Keratinocyte (primary cell): ENCODE measurements around the gene SLC25A1. TPM values are rescaled to one million over a fixed set of nuclear protein-coding genes. Genes with fewer than 3 reads are reported as not detected.

Experiments used
- DNase-seq: peaks from one replicate; pipeline ENCODE4 v3.0.0-alpha.2; 2011; ENCODE audit warnings: low read depth, missing footprints, low spot score
- FAIRE-seq: peaks from 2 replicates; lab custom pipeline; 2011; peaks lifted over from hg19 to GRCh38; lab: Jason Lieb, UNC
- H2AFZ ChIP-seq: 2 replicates; pipeline ENCODE4 v1.6.0; 2012; ENCODE audit warnings: low read length, control low read depth, inconsistent platforms; ENCODE audit not compliant: control insufficient read depth
- H3K27ac ChIP-seq: 2 replicates; pipeline ENCODE4 v1.5.1; 2011; ENCODE audit warnings: low read length; ENCODE audit not compliant: control insufficient read depth, insufficient read depth
- H3K27me3 ChIP-seq: 3 replicates; pipeline ENCODE4 v1.6.0; 2011; ENCODE audit warnings: low read length; ENCODE audit not compliant: control insufficient read depth, insufficient read depth; ENCODE audit errors: extremely low read depth
- H3K36me3 ChIP-seq, 2 experiments: 2 replicates in 1 of 2; 3 replicates in 1 of 2; pipeline ENCODE4 v1.5.1; 2011; ENCODE audit warnings: low read length in 2 of 2, mild to moderate bottlenecking in 1 of 2; ENCODE audit not compliant: control insufficient read depth in 2 of 2, insufficient read depth in 2 of 2; ENCODE audit errors: extremely low read depth in 1 of 2
- H3K4me1 ChIP-seq: 3 replicates; pipeline ENCODE4 v1.5.1; 2011; ENCODE audit warnings: low read length; ENCODE audit not compliant: control insufficient read depth, insufficient read depth; ENCODE audit errors: extremely low read depth
- H3K4me2 ChIP-seq: 3 replicates; pipeline ENCODE4 v1.6.0; 2011; ENCODE audit warnings: low read depth, low read length; ENCODE audit not compliant: control insufficient read depth, insufficient read depth; ENCODE audit errors: extremely low read depth
- H3K4me3 ChIP-seq, 3 experiments: fragments of 200-600 bp in 1 of 3; sonication (generic) in 1 of 3; 2 replicates in 2 of 3; 3 replicates in 1 of 3; pipeline ENCODE4 v1.5.1; 2011 to 2016; ENCODE audit warnings: low read length in 3 of 3, mild to moderate bottlenecking in 3 of 3, control low read depth in 2 of 3, inconsistent platforms in 1 of 3, low read depth in 1 of 3, mixed read lengths in 1 of 3, mixed run types in 1 of 3, moderate library complexity in 1 of 3; ENCODE audit not compliant: control insufficient read depth in 2 of 3, insufficient read depth in 2 of 3; ENCODE audit errors: extremely low read depth in 1 of 3
- H3K79me2 ChIP-seq: 2 replicates; pipeline ENCODE4 v1.6.0; 2012; ENCODE audit warnings: low read length; ENCODE audit not compliant: control insufficient read depth, insufficient read depth
- H3K9ac ChIP-seq: 3 replicates; pipeline ENCODE4 v1.6.0; 2011; ENCODE audit warnings: low read length; ENCODE audit not compliant: control insufficient read depth, insufficient read depth; ENCODE audit errors: extremely low read depth
- H3K9me1 ChIP-seq: 3 replicates; pipeline ENCODE4 v1.6.0; 2011; ENCODE audit warnings: low read length; ENCODE audit not compliant: control insufficient read depth, insufficient read depth; ENCODE audit errors: extremely low read depth
- H3K9me3 ChIP-seq: 2 replicates; pipeline ENCODE4 v1.5.1; 2012; ENCODE audit warnings: low read depth, low read length; ENCODE audit not compliant: control insufficient read depth
- H4K20me1 ChIP-seq: 3 replicates; pipeline ENCODE4 v1.6.0; 2011; ENCODE audit warnings: low read length; ENCODE audit not compliant: control insufficient read depth, insufficient read depth; ENCODE audit errors: extremely low read depth
- CTCF ChIP-seq, 3 experiments: IDR thresholded peaks in 1 of 3; conservative IDR thresholded peaks in 1 of 3; optimal IDR thresholded peaks in 1 of 3; 2 replicates in 2 of 3; 3 replicates in 1 of 3; pipeline versions ENCODE3 to v1.5.1; 2011; ENCODE audit warnings: low read length in 3 of 3, mild to moderate bottlenecking in 3 of 3, moderate library complexity in 2 of 3, control low read depth in 1 of 3, inconsistent platforms in 1 of 3; ENCODE audit not compliant: insufficient read depth in 2 of 3; ENCODE audit errors: extremely low read depth in 1 of 3
- EZH2 ChIP-seq: IDR thresholded peaks from one replicate; pipeline ENCODE4 v1.6.1; 2012; ENCODE audit warnings: inconsistent platforms, mild to moderate bottlenecking, low read length, moderate library complexity
- dilution Hi-C: fragments of 300-500 bp; cut with MboI; formaldehyde crosslinking; loops from one replicate; pipeline ENCODE4 v1.7.0; 2020; ENCODE audit warnings: low sequenced_read_pairs; ENCODE audit not compliant: extremely low pct_ligation_motif_present
- polyA plus RNA-seq, 5 experiments: library from polyadenylated mRNA; depleted of rRNA in 3 of 5; stranded (reverse) in 3 of 5; stranded (forward) in 1 of 5; unstranded in 1 of 5; fragments of >200 nt; gene quantifications; 1 replicate in 1 of 5; 2 replicates in 3 of 5; 3 replicates in 1 of 5; pipeline versions ENCODE4 v1.2.1 to v1.2.3, GENCODE V29; 2011 to 2012; ENCODE audit warnings: missing spikeins in 2 of 5, low read depth in 1 of 5, low replicate concordance in 1 of 5

SLC25A1 gene
- polyA plus RNA-seq, 1 donor (not counting 4 experiments of a cell fraction or from before 2014, with no cell fraction given): 27.7 TPM

- DNase-seq: no peak
- H3K9me1 ChIP-seq: no peaks in the 10 kb centered on the region
- dilution Hi-C loops: no loop called here
Measured at GRCh38 chr22:19207401-19207808, 28.9 kb upstream of the SLC25A1 start.

GRCh38 chr22:19206287-19206686 lies 27.8 kb upstream of the SLC25A1 start:
- H3K27me3 ChIP-seq: no peaks in the 10 kb centered on the region
- no peak for DNase-seq
- H3K4me1 ChIP-seq: no peaks in the 10 kb centered on the region
- H3K9ac ChIP-seq: no peak overlapping the region
- H4K20me1 ChIP-seq: no peaks in the 10 kb centered on the region
- no peak for FAIRE-seq
- H3K9me3 ChIP-seq: no peaks in the 10 kb centered on the region
- TF ChIP-seq EZH2 (no peak), CTCF (optimal IDR thresholded peaks at IDR 0.05 in 1 of 3, IDR thresholded peaks at IDR 0.05 in 1 of 3, conservative IDR thresholded peaks at IDR 0.05 in 1 of 3; ENCODE audit: extremely low read depth in 1 of 3, insufficient read depth in 2 of 3, low read length in 3 of 3) (no peak)
- H3K4me2 ChIP-seq: no peak overlapping the region
- no peaks in the 10 kb centered on the region for H3K9me1 ChIP-seq
- no peak overlapping the region for H2AFZ ChIP-seq
- H3K27ac ChIP-seq: no peak overlapping the region
- dilution Hi-C loops: no loop called here
- H3K4me3 ChIP-seq: no peak overlapping the region
- H3K79me2 ChIP-seq: no peaks in the 10 kb centered on the region
- H3K36me3 ChIP-seq: peaks cover 10 to 31% of the 10 kb centered on the region in 2 experiments

More at GRCh38 chr22:19207401-19207808, 28.9 kb upstream of the SLC25A1 start:
- no peak overlapping the region for H3K27ac ChIP-seq
- no peaks in the 10 kb centered on the region for H3K27me3 ChIP-seq
- H2AFZ ChIP-seq: no peak overlapping the region
- no peaks in the 10 kb centered on the region for H3K9me3 ChIP-seq
- no peak overlapping the region for H3K9ac ChIP-seq
- no peaks in the 10 kb centered on the region for H3K4me1 ChIP-seq
- H4K20me1 ChIP-seq: no peaks in the 10 kb centered on the region
- FAIRE-seq: no peak
- H3K36me3 ChIP-seq: peaks cover 10 to 29% of the 10 kb centered on the region in 2 experiments
- no peak overlapping the region for H3K4me2 ChIP-seq
- H3K79me2 ChIP-seq: no peaks in the 10 kb centered on the region
- no peak overlapping the region for H3K4me3 ChIP-seq
- TF ChIP-seq EZH2: no peak
- TF ChIP-seq CTCF (optimal IDR thresholded peaks at IDR 0.05 in 1 of 3, IDR thresholded peaks at IDR 0.05 in 1 of 3, conservative IDR thresholded peaks at IDR 0.05 in 1 of 3; ENCODE audit: extremely low read depth in 1 of 3, insufficient read depth in 2 of 3, low read length in 3 of 3): no peak
